Endothelial cell of umbilical vein (primary cell): Measurements from ENCODE around the gene RBM38. TPM values are rescaled to one million over a fixed set of nuclear protein-coding genes. Genes with fewer than 3 reads are reported as not detected.

Experiments
- BruUV-seq: library from RNA; stranded (reverse); fragments of 400-500 nt; replicated peaks from 2 replicates; lab custom pipeline; 2021; lab: Mats Ljungman, UMichigan
- CTCF ChIA-PET: fragments of 300-600, 350-600 bp; sonication (Branson Sonifier 250); formaldehyde crosslinking; loops from one replicate; lab custom pipeline; 2021; ENCODE audit warnings: antibody characterized with exemption, inconsistent platforms; lab: Charles Lee
- POLR2A ChIA-PET: fragments of 300-600, 350-600 bp; sonication (Branson Sonifier 250); formaldehyde crosslinking; loops from one replicate; lab custom pipeline; 2021; ENCODE audit warnings: antibody characterized with exemption, inconsistent platforms; lab: Charles Lee
- DNase-seq: peaks from one replicate; pipeline ENCODE4 v3.0.0-alpha.2; 2011; ENCODE audit warnings: low read depth, low spot score
- FAIRE-seq: peaks from 2 replicates; lab custom pipeline; 2011; peaks lifted over from hg19 to GRCh38; lab: Jason Lieb, UNC
- H2AFZ ChIP-seq: 2 replicates; pipeline ENCODE4 v1.6.0; 2012; ENCODE audit warnings: low read depth, low read length, control low read depth, inconsistent platforms
- H3K27ac ChIP-seq: 2 replicates; pipeline ENCODE4 v1.5.1; 2011; ENCODE audit warnings: low read depth, mild to moderate bottlenecking, control low read depth, low read length, moderate library complexity; ENCODE audit not compliant: insufficient read depth
- H3K27me3 ChIP-seq, 2 experiments: 2 replicates each; pipeline versions ENCODE4 v1.6.0 to v1.6.1; 2011; ENCODE audit warnings: low read length in 2 of 2, mixed read lengths in 1 of 2; ENCODE audit not compliant: control insufficient read depth in 2 of 2, insufficient read depth in 2 of 2
- H3K36me3 ChIP-seq, 2 experiments: 2 replicates in 1 of 2; 3 replicates in 1 of 2; pipeline ENCODE4 v1.5.1; 2011; ENCODE audit warnings: low read length in 2 of 2, mild to moderate bottlenecking in 1 of 2, moderate library complexity in 1 of 2; ENCODE audit not compliant: control insufficient read depth in 2 of 2, insufficient read depth in 2 of 2; ENCODE audit errors: extremely low read depth in 1 of 2
- H3K4me1 ChIP-seq: 3 replicates; pipeline ENCODE4 v1.5.1; 2011; ENCODE audit warnings: mild to moderate bottlenecking, low read length; ENCODE audit not compliant: control insufficient read depth, insufficient read depth; ENCODE audit errors: extremely low read depth
- H3K4me2 ChIP-seq: 2 replicates; pipeline ENCODE4 v1.6.1; 2011; ENCODE audit warnings: low read length, control low read depth, mixed read lengths; ENCODE audit not compliant: insufficient read depth
- H3K4me3 ChIP-seq, 3 experiments: fragments of 200-600 bp in 1 of 3; sonication (generic), shearing (Covaris generic) in 1 of 3; replicated peaks in 1 of 3; 2 replicates each; pipeline ENCODE4 v1.5.1; 2011 to 2016; ENCODE audit warnings: control low read depth in 3 of 3, low read length in 3 of 3, mild to moderate bottlenecking in 2 of 3, inconsistent platforms in 1 of 3, low read depth in 1 of 3, moderate library complexity in 1 of 3; ENCODE audit not compliant: insufficient read depth in 1 of 3
- H3K79me2 ChIP-seq: 2 replicates; pipeline ENCODE4 v1.6.0; 2012; ENCODE audit warnings: low read length, inconsistent platforms; ENCODE audit not compliant: control insufficient read depth, insufficient read depth
- H3K9ac ChIP-seq: replicated peaks from 2 replicates; pipeline ENCODE3; 2011; ENCODE audit warnings: low read length, control low read depth; ENCODE audit not compliant: insufficient read depth; ENCODE audit errors: extremely low read depth
- H3K9me1 ChIP-seq: replicated peaks from 3 replicates; pipeline ENCODE4 v1.6.0; 2011; ENCODE audit warnings: mild to moderate bottlenecking, low read length; ENCODE audit not compliant: control insufficient read depth, insufficient read depth; ENCODE audit errors: extremely low read depth
- H3K9me3 ChIP-seq: replicated peaks from 2 replicates; pipeline ENCODE4 v1.5.1; 2012; ENCODE audit warnings: low read length, inconsistent platforms; ENCODE audit not compliant: control insufficient read depth, insufficient read depth
- H4K20me1 ChIP-seq: replicated peaks from 2 replicates; pipeline ENCODE3; 2011; ENCODE audit warnings: mild to moderate bottlenecking, low read length; ENCODE audit not compliant: control insufficient read depth, insufficient read depth; ENCODE audit errors: extremely low read depth
- EZH2 ChIP-seq: IDR thresholded peaks from 2 replicates; pipeline ENCODE4 v1.6.1; 2012; ENCODE audit warnings: borderline replicate concordance, low read depth, mild to moderate bottlenecking, moderate library complexity, low read length, inconsistent platforms; ENCODE audit not compliant: severe bottlenecking
- FOS ChIP-seq: IDR thresholded peaks from 2 replicates; pipeline ENCODE4 v1.6.1; 2011; ENCODE audit warnings: mild to moderate bottlenecking, low read length, moderate library complexity, borderline replicate concordance; ENCODE audit not compliant: insufficient read depth
- GATA2 ChIP-seq: IDR thresholded peaks from 2 replicates; pipeline ENCODE4 v1.7.0; 2011; ENCODE audit warnings: low read depth, mild to moderate bottlenecking, moderate library complexity, mixed read lengths, low read length; ENCODE audit not compliant: insufficient read length, insufficient read depth
- JUN ChIP-seq: IDR thresholded peaks from 2 replicates; pipeline ENCODE4 v1.6.1; 2011; ENCODE audit warnings: borderline replicate concordance, low read depth; ENCODE audit not compliant: insufficient read length, insufficient read depth
- MAX ChIP-seq: IDR thresholded peaks from 2 replicates; pipeline ENCODE4 v1.6.1; 2011; ENCODE audit not compliant: insufficient read depth, insufficient read length
- MYC ChIP-seq: IDR thresholded peaks from one replicate; pipeline ENCODE4 v1.6.1; 2011; ENCODE audit warnings: mild to moderate bottlenecking, low read depth, low read length
- POLR2A ChIP-seq: IDR thresholded peaks from 2 replicates; pipeline ENCODE4 v1.6.1; 2012; ENCODE audit warnings: low read depth, mild to moderate bottlenecking, control low read depth, low read length
- POLR2AphosphoS5 ChIP-seq: IDR thresholded peaks from 2 replicates; pipeline ENCODE4 v1.6.1; 2012; ENCODE audit warnings: low read depth, mild to moderate bottlenecking, control low read depth, low read length, moderate library complexity; ENCODE audit not compliant: insufficient read depth
- dilution Hi-C: fragments of 300-500 bp; cut with MboI; formaldehyde crosslinking; loops from one replicate; pipeline ENCODE4 v1.15.0; 2019; ENCODE audit warnings: low sequenced_read_pairs; ENCODE audit not compliant: extremely low pct_ligation_motif_present
- intact Hi-C: fragments of 100-400 bp; cut with micrococcal nuclease; formaldehyde crosslinking; loops from one replicate; pipeline ENCODE4 v1.10.0; 2022
- polyA plus RNA-seq, 4 experiments: library from polyadenylated mRNA; depleted of rRNA in 3 of 4; stranded (reverse) in 3 of 4; unstranded in 1 of 4; fragments of >200 nt; gene quantifications; 2 replicates each; pipeline versions ENCODE4 v1.2.1 to v1.2.3, GENCODE V29; 2011 to 2012; ENCODE audit warnings: missing spikeins in 1 of 4
- total RNA-seq: library from RNA; stranded (reverse); gene quantifications from 2 replicates; pipeline ENCODE4 v1.2.3, GENCODE V29; 2021
- TF ChIP-seq, protein P1 (sequence below), 2 donors: IDR thresholded peaks; 1 replicate in 1 of 2; 2 replicates in 1 of 2; pipeline ENCODE4 v1.5.1; 2011; ENCODE audit warnings: low read length in 2 of 2, mild to moderate bottlenecking in 2 of 2, moderate library complexity in 2 of 2, control low read depth in 1 of 2, inconsistent platforms in 1 of 2, low read depth in 1 of 2; ENCODE audit not compliant: insufficient read depth in 1 of 2; ENCODE audit errors: extremely low read depth in 1 of 2

The RBM38 gene
- total and polyA plus RNA-seq, 2 donors (not counting 3 experiments of a cell fraction or from before 2014, with no cell fraction given): 22.1 to 37.4 TPM

GRCh38 chr20:57428324-57429158 lies 37.3 kb downstream of the RBM38 start:
- CTCF ChIA-PET: no interaction called here
- H3K4me2 ChIP-seq: no peak overlapping the region
- no peak for TF ChIP-seq EZH2
- TF ChIP-seq, protein P1, sequence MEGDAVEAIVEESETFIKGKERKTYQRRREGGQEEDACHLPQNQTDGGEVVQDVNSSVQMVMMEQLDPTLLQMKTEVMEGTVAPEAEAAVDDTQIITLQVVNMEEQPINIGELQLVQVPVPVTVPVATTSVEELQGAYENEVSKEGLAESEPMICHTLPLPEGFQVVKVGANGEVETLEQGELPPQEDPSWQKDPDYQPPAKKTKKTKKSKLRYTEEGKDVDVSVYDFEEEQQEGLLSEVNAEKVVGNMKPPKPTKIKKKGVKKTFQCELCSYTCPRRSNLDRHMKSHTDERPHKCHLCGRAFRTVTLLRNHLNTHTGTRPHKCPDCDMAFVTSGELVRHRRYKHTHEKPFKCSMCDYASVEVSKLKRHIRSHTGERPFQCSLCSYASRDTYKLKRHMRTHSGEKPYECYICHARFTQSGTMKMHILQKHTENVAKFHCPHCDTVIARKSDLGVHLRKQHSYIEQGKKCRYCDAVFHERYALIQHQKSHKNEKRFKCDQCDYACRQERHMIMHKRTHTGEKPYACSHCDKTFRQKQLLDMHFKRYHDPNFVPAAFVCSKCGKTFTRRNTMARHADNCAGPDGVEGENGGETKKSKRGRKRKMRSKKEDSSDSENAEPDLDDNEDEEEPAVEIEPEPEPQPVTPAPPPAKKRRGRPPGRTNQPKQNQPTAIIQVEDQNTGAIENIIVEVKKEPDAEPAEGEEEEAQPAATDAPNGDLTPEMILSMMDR (IDR thresholded peaks at IDR 0.05; ENCODE audit: extremely low read depth in 1 of 2, insufficient read depth in 1 of 2, low read depth in 1 of 2, low read length in 2 of 2): no peak
- no peak for TF ChIP-seq FOS
- TF ChIP-seq GATA2: no peak
- TF ChIP-seq JUN: no peak
- TF ChIP-seq POLR2A: no peak
- TF ChIP-seq POLR2AphosphoS5: no peak
- TF ChIP-seq MYC: no peak
- no peak for TF ChIP-seq MAX
- BruUV-seq: no TSS peak
- H3K4me3 ChIP-seq: no peak overlapping the region
- H3K27ac ChIP-seq: no peak overlapping the region
- DNase-seq (no peak), FAIRE-seq (no peak)
- H3K9ac ChIP-seq: no peak overlapping the region
- POLR2A ChIA-PET: no interaction called here
- H4K20me1 ChIP-seq: no peaks in the 10 kb centered on the region
- no peaks in the 10 kb centered on the region for H3K79me2 ChIP-seq
- no peak overlapping the region for H2AFZ ChIP-seq
- no peaks in the 10 kb centered on the region for H3K9me3 ChIP-seq
- dilution Hi-C loops (no loop called here), intact Hi-C loops (no loop called here)
- no peaks in the 10 kb centered on the region for H3K4me1 ChIP-seq
- no peaks in the 10 kb centered on the region for H3K36me3 ChIP-seq
- no peaks in the 10 kb centered on the region for H3K27me3 ChIP-seq
- no peaks in the 10 kb centered on the region for H3K9me1 ChIP-seq
